Esophagus squamous epithelium (tissue), 5 donors: ENCODE measurements around the gene TOM1. TPM values are rescaled to one million over a fixed set of nuclear protein-coding genes. Genes with fewer than 3 reads are reported as not detected.

ENCODE experiments used
- DNase-seq: peaks from one replicate; lab custom pipeline; 2025; lab: John Stamatoyannopoulos, UW
- H3K27ac ChIP-seq, 4 donors: fragments of 200-600 bp; sonication (generic); one replicate each; pipeline ENCODE4 v1.5.1; 2016 to 2019; ENCODE audit warnings: mild to moderate bottlenecking in 1 of 4
- H3K27me3 ChIP-seq, 4 donors: fragments of 200-600 bp; sonication (generic); 1 replicate in 3 of 4; 2 replicates in 1 of 4; pipeline versions ENCODE4 v1.5.1 to v1.6.0; 2017 to 2021; ENCODE audit warnings: antibody characterized with exemption in 1 of 4
- H3K36me3 ChIP-seq, 3 donors: fragments of 200-600 bp; sonication (generic); one replicate each; pipeline ENCODE4 v1.5.1; 2016 to 2019
- H3K4me1 ChIP-seq, 3 donors: fragments of 200-600 bp; sonication (generic); one replicate each; pipeline ENCODE4 v1.5.1; 2017 to 2019
- H3K4me3 ChIP-seq, 4 donors: fragments of 200-600 bp; sonication (generic); 1 replicate in 3 of 4; 2 replicates in 1 of 4; pipeline ENCODE4 v1.5.1; 2016 to 2019; ENCODE audit warnings: mild to moderate bottlenecking in 2 of 4, moderate library complexity in 1 of 4
- H3K9me3 ChIP-seq, 3 donors: fragments of 200-600 bp; sonication (generic); one replicate each; pipeline ENCODE4 v1.5.1; 2016 to 2019
- CTCF ChIP-seq, 6 experiments: fragments of 450-650 bp in 4 of 6; fragments of 200-600 bp in 2 of 6; sonication (generic) in 2 of 6; IDR thresholded peaks; one replicate each; pipeline ENCODE4 v1.5.1; 2016 to 2019; ENCODE audit warnings: antibody characterized with exemption in 6 of 6, mild to moderate bottlenecking in 4 of 6, moderate library complexity in 4 of 6
- POLR2A ChIP-seq, 4 donors: fragments of 450-650 bp; IDR thresholded peaks; one replicate each; pipeline ENCODE4 v1.6.1; 2017; ENCODE audit warnings: antibody characterized with exemption in 4 of 4, mild to moderate bottlenecking in 4 of 4, moderate library complexity in 3 of 4
- WGBS, 2 donors: methylation state at CpG; one replicate each; pipeline ENCODE4 v1.1.5; 2018; 5-methylcytosine and 5-hydroxymethylcytosine counted together
- intact Hi-C: fragments of 100-400 bp; cut with DNase I; formaldehyde crosslinking; loops from one replicate; pipeline ENCODE4 v1.15.0; 2022
- total RNA-seq, 4 donors: library from RNA; depleted of rRNA; stranded (reverse); fragments of >200 nt; gene quantifications; one replicate each; pipeline ENCODE4 v1.1.0, GENCODE V29; 2016
- donor health status: DM: yes; HTN: yes; CAD: no.

The TOM1 gene
- total RNA-seq, 4 donors from 2014 or later = 72.1 to 145 (median 106) TPM

GRCh38 chr22:35373781-35374180, 74.1 kb downstream of the TOM1 start:
- H3K9me3 ChIP-seq = no peaks in the 10 kb centered on the region
- no peak overlapping the region for H3K27ac ChIP-seq
- intact Hi-C loops = no loop called here
- peaks cover 12 to 51% (median 19%) of the 10 kb centered on the region in 3 donors for H3K4me1 ChIP-seq
- H3K4me3 ChIP-seq = no peak overlapping the region
- H3K36me3 ChIP-seq = no peaks in the 10 kb centered on the region
- DNase-seq = no peak
- no peaks in the 10 kb centered on the region for H3K27me3 ChIP-seq
- WGBS, 2 donors = 45 to 54% methylated on average over 6 of the region's 6 CpGs
- no peak for TF ChIP-seq CTCF (IDR thresholded peaks at IDR 0.05)
- no peak for TF ChIP-seq POLR2A (IDR thresholded peaks at IDR 0.05)

- TF ChIP-seq CTCF (IDR thresholded peaks at IDR 0.05) = no peak
- no peak for TF ChIP-seq POLR2A (IDR thresholded peaks at IDR 0.05)
- no peaks in the 10 kb centered on the region for H3K27me3 ChIP-seq
- no peak for DNase-seq
- peak overlapping the region in 1 of 4 donors; percentile 8 for H3K27ac ChIP-seq
- H3K4me1 ChIP-seq = peaks cover 12 to 58% (median 20%) of the 10 kb centered on the region in 3 donors
- 80 to 81% methylated on average over 3 of the region's 3 CpGs for WGBS, 2 donors
- no peak overlapping the region for H3K4me3 ChIP-seq
- intact Hi-C loops = no loop called here
- no peaks in the 10 kb centered on the region for H3K36me3 ChIP-seq
- H3K9me3 ChIP-seq = no peaks in the 10 kb centered on the region
Observed at GRCh38 chr22:35375031-35375430, 75.3 kb downstream of the TOM1 start.

GRCh38 chr22:35375526-35375925, 75.8 kb downstream of the TOM1 start:
- WGBS, 2 donors = 80 to 93% methylated on average over 1 to 4 of the region's 8 CpGs
- no peaks in the 10 kb centered on the region for H3K36me3 ChIP-seq
- H3K9me3 ChIP-seq = no peaks in the 10 kb centered on the region
- no peak for DNase-seq
- peaks cover 14 to 60% (median 25%) of the 10 kb centered on the region in 3 donors for H3K4me1 ChIP-seq
- H3K27me3 ChIP-seq = no peaks in the 10 kb centered on the region
- no peak overlapping the region for H3K4me3 ChIP-seq
- TF ChIP-seq CTCF (IDR thresholded peaks at IDR 0.05) (no peak), POLR2A (IDR thresholded peaks at IDR 0.05) (no peak)
- intact Hi-C loops = no loop called here
- peak overlapping the region in 1 of 4 donors; percentile 8 for H3K27ac ChIP-seq

DNA sequence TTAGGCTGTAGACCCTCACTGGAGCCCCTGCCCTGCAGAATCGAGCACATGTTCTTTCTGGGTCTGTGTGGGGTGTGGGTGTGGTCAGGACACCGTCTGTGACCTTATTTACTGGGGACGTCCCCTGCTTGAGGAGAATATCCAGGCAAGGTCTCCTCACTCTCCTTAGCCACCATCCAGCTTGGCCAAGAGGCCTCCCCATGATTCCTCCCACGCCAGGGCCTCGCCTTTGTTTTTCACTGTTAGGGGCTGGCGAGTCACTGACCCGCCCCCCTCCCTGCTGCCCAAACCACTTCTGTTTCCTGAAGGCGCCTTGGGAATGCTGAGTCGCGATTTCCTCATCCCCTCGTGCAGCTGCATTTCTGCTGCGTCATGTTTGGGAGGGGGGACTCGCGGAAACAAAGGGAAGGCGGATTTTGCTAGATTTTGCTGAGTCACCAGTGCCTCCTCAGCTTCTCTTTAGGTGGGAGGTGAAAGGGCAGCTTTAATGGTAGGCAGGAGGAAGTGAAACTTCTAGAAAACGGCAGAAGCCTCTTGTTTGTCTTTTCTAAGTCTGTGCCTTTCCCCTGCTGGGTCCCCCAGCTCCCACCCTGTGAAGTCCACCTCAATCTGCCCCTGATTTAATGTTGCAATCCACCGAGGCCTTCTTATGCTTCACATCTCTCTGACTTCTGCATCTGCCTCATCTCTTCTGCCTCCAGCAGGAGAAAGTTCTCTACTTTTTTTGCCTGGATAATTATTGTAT, 77.2 kb downstream of the TOM1 start:
- no peak for TF ChIP-seq POLR2A (IDR thresholded peaks at IDR 0.05)
- no peak for TF ChIP-seq CTCF (IDR thresholded peaks at IDR 0.05)
- Histone ChIP-seq H3K36me3 (no peaks in the 10 kb centered on the region), H3K27me3 (no peaks in the 10 kb centered on the region), H3K9me3 (no peaks in the 10 kb centered on the region), H3K27ac (peak overlapping the region; percentile 46 to 83 (median 76)), H3K4me1 (peaks cover 18 to 65% (median 31%) of the 10 kb centered on the region in 3 donors), H3K4me3 (peak overlapping the region in 1 of 4 donors; percentile 21)
- DNase-seq = peak; percentile 60
- 5 to 9% methylated on average over 11 to 12 of the region's 17 CpGs for WGBS, 2 donors
- intact Hi-C loops = no loop called here

GRCh38 chr22:35377735-35378134, 78.0 kb downstream of the TOM1 start:
- Histone ChIP-seq H3K4me1 (peaks cover 13 to 64% (median 27%) of the 10 kb centered on the region in 3 donors), H3K27me3 (no peaks in the 10 kb centered on the region), H3K27ac (peak overlapping the region; percentile 46 to 83 (median 76)), H3K9me3 (no peaks in the 10 kb centered on the region), H3K4me3 (no peak overlapping the region), H3K36me3 (no peaks in the 10 kb centered on the region)
- WGBS, 2 donors = 65 to 69% methylated on average over 3 of the region's 3 CpGs
- TF ChIP-seq CTCF (IDR thresholded peaks at IDR 0.05) = no peak
- TF ChIP-seq POLR2A (IDR thresholded peaks at IDR 0.05) = no peak
- DNase-seq = no peak
- intact Hi-C loops = no loop called here
